A549 (cell line): ENCODE measurements around the gene OPCML.

Experiments used
- CBX2 ChIP-seq: fragments of 200-600 bp; sonication (generic); IDR thresholded peaks from 2 replicates; pipeline ENCODE4 v1.6.1; 2016; ENCODE audit warnings: low read depth, mild to moderate bottlenecking, borderline replicate concordance
- CTCF ChIP-seq: fragments of >200 bp; sonication (Bioruptor Twin); formaldehyde crosslinking; IDR thresholded peaks from 3 replicates; pipeline ENCODE4 v1.5.1; 2016
- FOSB ChIP-seq: fragments of 250-450 bp; sonication (Bioruptor Pico); IDR thresholded peaks from 2 replicates; pipeline ENCODE4 v1.5.0; 2020; ENCODE audit warnings: mild to moderate bottlenecking, moderate library complexity
- HES2 ChIP-seq: fragments of >200 bp; sonication (Bioruptor Twin); formaldehyde crosslinking; IDR thresholded peaks from 2 replicates; pipeline ENCODE4 v1.6.1; 2016
- MAX ChIP-seq: IDR thresholded peaks from 2 replicates; pipeline ENCODE4 v1.6.1; 2012
- MYC ChIP-seq: IDR thresholded peaks from 2 replicates; pipeline ENCODE4 v1.6.1; 2012; ENCODE audit warnings: mild to moderate bottlenecking, inconsistent platforms, low read length, improper control_type of control experiment, borderline replicate concordance
- POLR2A ChIP-seq: IDR thresholded peaks from 2 replicates; pipeline ENCODE4 v1.6.1; 2012; ENCODE audit warnings: mild to moderate bottlenecking, low read length
- REST ChIP-seq: fragments of 200-600 bp; sonication (generic); IDR thresholded peaks from 2 replicates; pipeline ENCODE4 v1.6.1; 2016; ENCODE audit warnings: antibody characterized with exemption, mild to moderate bottlenecking, moderate library complexity
- RFX5 ChIP-seq: fragments of 450-650 bp; IDR thresholded peaks from 2 replicates; pipeline ENCODE4 v1.7.1; 2014; ENCODE audit warnings: antibody characterized with exemption, mild to moderate bottlenecking, moderate library complexity
- TP53 ChIP-seq: fragments of 250-450 bp; sonication (Bioruptor Pico); IDR thresholded peaks from 2 replicates; pipeline ENCODE4 v1.5.0; 2021; ENCODE audit warnings: mild to moderate bottlenecking, moderate library complexity
- USF2 ChIP-seq: fragments of 450-650 bp; IDR thresholded peaks from 2 replicates; pipeline ENCODE4 v1.6.1; 2014; ENCODE audit warnings: antibody characterized with exemption

GRCh38 chr11:133137270-133137669, 395.0 kb downstream of the OPCML start:
- TF ChIP-seq CTCF (no peak), MAX (no peak), REST (no peak), CBX2 (no peak), RFX5 (no peak), HES2 (no peak), USF2 (no peak), POLR2A (no peak), TP53 (CRISPR knock-in tag) (no peak), FOSB (CRISPR knock-in tag) (no peak), MYC (no peak)
